OCI-LY3 (cell line): ENCODE measurements around the gene PERM1.

Experiments
- EZH2phosphoT487 ChIP-seq: fragments of 200-600 bp; shearing (Covaris generic); IDR thresholded peaks from 2 replicates; pipeline ENCODE4 v1.6.1; 2018; ENCODE audit warnings: antibody characterized with exemption, mixed run types, low read depth
- TF ChIP-seq, protein P1 (sequence below): fragments of 200-600, 300-600 bp; sonication (generic); IDR thresholded peaks from 2 replicates; pipeline ENCODE4 v1.5.1; 2014; ENCODE audit warnings: antibody characterized with exemption, low read length, low read depth

DNA sequence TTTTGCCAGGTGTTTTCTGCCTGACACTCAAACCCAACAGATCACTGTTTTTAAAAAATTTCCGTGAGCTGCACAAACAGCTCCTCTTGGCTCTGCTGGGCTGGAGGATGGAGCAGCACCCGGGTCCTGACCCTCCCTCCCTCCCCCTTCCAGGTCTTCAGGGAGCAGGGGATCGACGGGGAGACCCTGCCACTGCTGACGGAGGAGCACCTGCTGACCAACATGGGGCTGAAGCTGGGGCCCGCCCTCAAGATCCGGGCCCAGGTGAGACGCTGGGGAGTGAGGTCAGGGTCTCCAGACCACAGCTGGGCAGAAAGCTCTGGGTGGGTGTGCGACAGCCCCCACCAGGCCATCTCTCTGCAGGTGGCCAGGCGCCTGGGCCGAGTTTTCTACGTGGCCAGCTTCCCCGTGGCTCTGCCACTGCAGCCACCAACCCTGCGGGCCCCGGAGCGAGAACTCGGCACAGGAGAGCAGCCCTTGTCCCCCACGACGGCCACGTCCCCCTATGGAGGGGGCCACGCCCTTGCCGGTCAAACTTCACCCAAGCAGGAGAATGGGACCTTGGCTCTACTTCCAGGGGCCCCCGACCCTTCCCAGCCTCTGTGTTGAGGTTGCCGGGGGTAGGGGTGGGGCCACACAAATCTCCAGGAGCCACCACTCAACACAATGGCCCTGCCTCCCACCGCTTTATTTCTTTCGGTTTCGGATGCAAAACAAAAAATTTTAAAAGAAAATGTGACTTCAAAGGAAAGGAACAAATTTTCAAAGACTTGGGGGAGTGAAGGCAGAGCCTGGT, 38.1 kb downstream of the PERM1 start:
- TF ChIP-seq, protein P1, sequence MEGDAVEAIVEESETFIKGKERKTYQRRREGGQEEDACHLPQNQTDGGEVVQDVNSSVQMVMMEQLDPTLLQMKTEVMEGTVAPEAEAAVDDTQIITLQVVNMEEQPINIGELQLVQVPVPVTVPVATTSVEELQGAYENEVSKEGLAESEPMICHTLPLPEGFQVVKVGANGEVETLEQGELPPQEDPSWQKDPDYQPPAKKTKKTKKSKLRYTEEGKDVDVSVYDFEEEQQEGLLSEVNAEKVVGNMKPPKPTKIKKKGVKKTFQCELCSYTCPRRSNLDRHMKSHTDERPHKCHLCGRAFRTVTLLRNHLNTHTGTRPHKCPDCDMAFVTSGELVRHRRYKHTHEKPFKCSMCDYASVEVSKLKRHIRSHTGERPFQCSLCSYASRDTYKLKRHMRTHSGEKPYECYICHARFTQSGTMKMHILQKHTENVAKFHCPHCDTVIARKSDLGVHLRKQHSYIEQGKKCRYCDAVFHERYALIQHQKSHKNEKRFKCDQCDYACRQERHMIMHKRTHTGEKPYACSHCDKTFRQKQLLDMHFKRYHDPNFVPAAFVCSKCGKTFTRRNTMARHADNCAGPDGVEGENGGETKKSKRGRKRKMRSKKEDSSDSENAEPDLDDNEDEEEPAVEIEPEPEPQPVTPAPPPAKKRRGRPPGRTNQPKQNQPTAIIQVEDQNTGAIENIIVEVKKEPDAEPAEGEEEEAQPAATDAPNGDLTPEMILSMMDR = no peak
- TF ChIP-seq EZH2phosphoT487 = no peak
